ENCODE data around the gene ZNRF1. TPM values are rescaled to one million over a fixed set of nuclear protein-coding genes. Genes with fewer than 3 reads are reported as not detected.

ZNRF1 gene
- total and polyA plus RNA-seq, 2 of the 8 experiments (the other 6 are each of a cell fraction or from before 2014, with no cell fraction given): 33.5 to 52.9 TPM

DNA sequence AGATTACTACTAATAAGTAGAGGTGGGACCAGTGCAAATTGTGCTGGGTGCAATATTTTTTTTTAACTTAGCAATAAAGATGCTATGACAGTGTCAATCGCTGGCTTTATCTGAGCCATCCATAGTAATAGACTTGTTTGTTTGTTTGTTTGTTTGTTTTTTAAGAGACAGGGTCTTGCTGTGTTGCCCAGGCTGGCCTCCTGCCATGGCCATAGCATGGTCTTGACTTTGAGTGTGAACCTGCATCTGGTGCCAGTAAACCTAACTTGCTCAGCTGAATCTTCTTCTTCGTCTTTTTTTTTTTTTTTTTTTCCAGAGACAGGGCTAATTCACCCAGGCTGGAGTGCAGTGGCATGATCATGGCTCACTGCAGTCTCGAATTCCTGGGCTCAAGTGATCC is 46.6 kb downstream of the ZNRF1 start:
- Histone ChIP-seq H2BK5ac (ENCODE audit: low read depth, low read length) (no peak overlapping the region), H3K9ac (replicated peaks in 1 of 4; ENCODE audit: extremely low read depth in 1 of 4, low read depth in 3 of 4, low read length in 3 of 4) (no peak overlapping the region), H3K27ac (ENCODE audit: low read depth, low read length) (no peak overlapping the region), H3K56ac (replicated peaks; ENCODE audit: insufficient read length, low read depth, low read length) (no peak overlapping the region), H3K36me3 (ENCODE audit: control insufficient read depth in 2 of 4, insufficient read depth in 4 of 4, low read length in 3 of 4) (no peaks in the 10 kb centered on the region), H2BK12ac (ENCODE audit: low read depth, low read length) (no peak overlapping the region), H3K79me2 (ENCODE audit: control insufficient read depth in 1 of 2, insufficient read depth in 2 of 2, low read length in 2 of 2) (peaks cover 17 to 92% of the 10 kb centered on the region in 2 experiments), H4K91ac (replicated peaks; ENCODE audit: insufficient read length, low read length) (no peak overlapping the region), H3K4me1 (replicated peaks in 1 of 4; ENCODE audit: control insufficient read depth in 3 of 4, insufficient read depth in 4 of 4, low read length in 3 of 4) (peaks cover 0 to 3% (median 0%) of the 10 kb centered on the region in 4 experiments; a peak in 2 of 7 replicates), H3K27me3 (replicated peaks in 1 of 4; ENCODE audit: control insufficient read depth in 3 of 4, extremely low read depth in 1 of 4, insufficient read depth in 3 of 4, low read length in 3 of 4) (no peaks in the 10 kb centered on the region), H2BK120ac (replicated peaks; ENCODE audit: low read depth, low read length) (no peak overlapping the region), H3K9me3 (ENCODE audit: insufficient read depth in 2 of 2, low read depth in 1 of 2, low read length in 1 of 2) (no peaks in the 10 kb centered on the region), H3K18ac (ENCODE audit: extremely low read depth, low read length) (no peak overlapping the region), H3K4me2 (ENCODE audit: insufficient read depth in 1 of 2, low read depth in 2 of 2, low read length in 2 of 2) (no peak overlapping the region), H3K14ac (ENCODE audit: insufficient read length) (no peak overlapping the region), H2BK20ac (ENCODE audit: low read length) (no peak overlapping the region), H3K23me2 (ENCODE audit: low read depth, low read length) (no peaks in the 10 kb centered on the region), H2AK5ac (ENCODE audit: low read depth, low read length) (no peak overlapping the region), H3K4ac (replicated peaks; ENCODE audit: insufficient read length, low read depth, low read length) (no peak overlapping the region), H4K5ac (ENCODE audit: insufficient read length, low read depth, low read length) (no peak overlapping the region), H3K79me1 (ENCODE audit: low read depth, low read length) (0 out of 2 replicates have a peak, but pooled peaks cover 5% of the 10 kb centered on the region), H4K20me1 (replicated peaks in 1 of 2; ENCODE audit: control insufficient read depth in 1 of 2, insufficient read depth in 2 of 2, low read length in 2 of 2) (peaks cover 1 to 5% of the 10 kb centered on the region in 2 experiments), H3K4me3 (ENCODE audit: extremely low read depth in 1 of 4, insufficient read depth in 2 of 4, low read depth in 3 of 4, low read length in 4 of 4) (no peak overlapping the region), H4K8ac (ENCODE audit: extremely low read depth, insufficient read depth, low read length) (no peak overlapping the region), H2AFZ (ENCODE audit: low read length) (no peak overlapping the region), H2BK15ac (ENCODE audit: low read length) (no peak overlapping the region), H3K23ac (ENCODE audit: insufficient read length) (no peak overlapping the region)
- DNase-seq (ENCODE audit: low read depth in 1 of 2, low spot score in 2 of 2) (no peak), FAIRE-seq (no peak)
- ChIA-PET POLR2A (ENCODE audit: partially characterized antibody) (interaction anchor here (0.8 to 1.8 kb wide), 2 partner anchors 9 to 14 kb away, joined by 4 read pairs; no protein-coding TSS in a partner anchor), CTCF (ENCODE audit: partially characterized antibody) (interaction anchor here (0.7 to 1.8 kb wide), 4 partner anchors 16 to 66 kb away, joined by 3 to 4 read pairs (median 4); no protein-coding TSS in a partner anchor)
- 93% methylated on average over 2 of the region's 3 CpGs; no CpG with 5 or more reads in 1 of the 2 experiments for WGBS, 2 experiments (ENCODE audit: extremely low coverage in 1 of 2, insufficient coverage in 1 of 2, insufficient read length in 1 of 2, insufficient replicate concordance in 2 of 2, low coverage in 1 of 2, low lambda C conversion rate in 2 of 2, missing lambda C conversion rate in 1 of 2)
- TF ChIP-seq JUN (IDR thresholded peaks at IDR 0.05; ENCODE audit: low read depth, low read length) (no peak), KDM5A (IDR thresholded peaks at IDR 0.05; ENCODE audit: low read length) (no peak), HDAC6 (IDR thresholded peaks at IDR 0.05; ENCODE audit: low read depth, low read length) (no peak), TBP (IDR thresholded peaks at IDR 0.05; ENCODE audit: low read depth, low read length) (no peak), CBX8 (IDR thresholded peaks at IDR 0.05; ENCODE audit: borderline replicate concordance, low read depth, low read length) (no peak), BCL11A (IDR thresholded peaks at IDR 0.05; ENCODE audit: low read depth in 2 of 2, low read length in 2 of 2) (no peak), YY1 (IDR thresholded peaks at IDR 0.05; ENCODE audit: low read depth, low read length) (no peak), CTBP2 (IDR thresholded peaks at IDR 0.05; ENCODE audit: borderline replicate concordance, insufficient read depth, insufficient read length, low read length) (no peak)

Measured in H1 (cell line).